H9 (cell line): Measurements from ENCODE around the gene RIMBP2. TPM values are rescaled to one million over a fixed set of nuclear protein-coding genes. Genes with fewer than 3 reads are reported as not detected.
A peak's percentile ranks its signal among the peaks of the same experiment; 100 is the strongest.

ENCODE experiments used
- DNase-seq: peaks from one replicate; pipeline ENCODE4 v3.0.0-alpha.2; 2017
- H2AFZ ChIP-seq: one replicate; pipeline ENCODE4 v1.6.1; 2013; ENCODE audit warnings: mild to moderate bottlenecking, low read length, control low read depth, moderate library complexity
- H2AK5ac ChIP-seq: 2 replicates; pipeline ENCODE4 v1.6.1; 2013; ENCODE audit warnings: low read length, control low read depth, mixed read lengths; ENCODE audit not compliant: insufficient read length
- H2BK120ac ChIP-seq: one replicate; pipeline ENCODE4 v1.6.1; 2013; ENCODE audit warnings: low read depth, mild to moderate bottlenecking, low read length, control low read depth, inconsistent platforms; ENCODE audit not compliant: poor library complexity, severe bottlenecking
- H2BK12ac ChIP-seq: 2 replicates; pipeline ENCODE4 v1.6.1; 2013; ENCODE audit warnings: low read length, control low read depth, mixed read lengths, low read depth; ENCODE audit not compliant: insufficient read length
- H2BK15ac ChIP-seq: 2 replicates; pipeline ENCODE4 v1.6.1; 2013; ENCODE audit warnings: low read depth, low read length, control low read depth
- H2BK20ac ChIP-seq: one replicate; pipeline ENCODE4 v1.6.1; 2013; ENCODE audit warnings: low read depth, mild to moderate bottlenecking, low read length, control low read depth, inconsistent platforms; ENCODE audit not compliant: poor library complexity, severe bottlenecking
- H2BK5ac ChIP-seq: 2 replicates; pipeline ENCODE4 v1.6.1; 2013; ENCODE audit warnings: low read length, control low read depth, mixed read lengths; ENCODE audit not compliant: insufficient read length
- H3K14ac ChIP-seq: 2 replicates; pipeline ENCODE4 v1.6.1; 2013; ENCODE audit warnings: low read length, control low read depth; ENCODE audit not compliant: insufficient read depth
- H3K18ac ChIP-seq: 2 replicates; pipeline ENCODE4 v1.6.1; 2013; ENCODE audit warnings: low read depth, mild to moderate bottlenecking, mixed read lengths, low read length, control low read depth; ENCODE audit not compliant: insufficient read length
- H3K23ac ChIP-seq: 2 replicates; pipeline ENCODE4 v1.6.1; 2013; ENCODE audit warnings: low read length, control low read depth, mixed read lengths, low read depth; ENCODE audit not compliant: insufficient read length
- H3K23me2 ChIP-seq: 2 replicates; pipeline ENCODE4 v1.6.1; 2013; ENCODE audit warnings: low read depth, mild to moderate bottlenecking, mixed read lengths, low read length, control low read depth; ENCODE audit not compliant: insufficient read length, poor library complexity, severe bottlenecking
- H3K27ac ChIP-seq: 2 replicates; pipeline ENCODE4 v1.5.1; 2013; ENCODE audit warnings: low read length, control low read depth, mixed read lengths, low read depth; ENCODE audit not compliant: insufficient read length
- H3K27me3 ChIP-seq: 2 replicates; pipeline ENCODE4 v1.6.1; 2013; ENCODE audit warnings: low read length, control low read depth, inconsistent platforms; ENCODE audit not compliant: insufficient read depth
- H3K4ac ChIP-seq: 2 replicates; pipeline ENCODE4 v1.6.1; 2013; ENCODE audit warnings: low read depth, mild to moderate bottlenecking, control low read depth, inconsistent platforms, low read length, moderate library complexity
- H3K4me1 ChIP-seq: 2 replicates; pipeline ENCODE4 v1.6.1; 2013; ENCODE audit warnings: low read length, control low read depth, inconsistent platforms; ENCODE audit not compliant: insufficient read depth
- H3K4me2 ChIP-seq: 2 replicates; pipeline ENCODE4 v1.6.1; 2013; ENCODE audit warnings: low read length, control low read depth, mixed read lengths; ENCODE audit not compliant: insufficient read length, insufficient read depth
- H3K56ac ChIP-seq: 2 replicates; pipeline ENCODE4 v1.6.1; 2013; ENCODE audit warnings: low read depth, mild to moderate bottlenecking, mixed read lengths, low read length, control low read depth; ENCODE audit not compliant: insufficient read length
- H3K79me1 ChIP-seq: 2 replicates; pipeline ENCODE4 v1.6.1; 2013; ENCODE audit warnings: low read depth, mild to moderate bottlenecking, moderate library complexity, low read length, control low read depth, inconsistent platforms; ENCODE audit not compliant: insufficient read depth, poor library complexity, severe bottlenecking
- H3K79me2 ChIP-seq: 2 replicates; pipeline ENCODE4 v1.6.1; 2013; ENCODE audit warnings: low read length, control low read depth, inconsistent platforms; ENCODE audit not compliant: insufficient read depth
- H3K9ac ChIP-seq: 2 replicates; pipeline ENCODE4 v1.6.1; 2013; ENCODE audit warnings: low read length, control low read depth, mixed read lengths; ENCODE audit not compliant: insufficient read length; ENCODE audit errors: extremely low read depth
- H3K9me3 ChIP-seq: one replicate; pipeline ENCODE4 v1.6.1; 2013; ENCODE audit warnings: low read depth, low read length, inconsistent platforms; ENCODE audit not compliant: control insufficient read depth
- H3T11ph ChIP-seq: one replicate; pipeline ENCODE4 v1.6.1; 2013; ENCODE audit warnings: mild to moderate bottlenecking, low read length, control low read depth, inconsistent platforms
- H4K20me1 ChIP-seq: one replicate; pipeline ENCODE4 v1.6.1; 2013; ENCODE audit not compliant: control insufficient read depth, insufficient read length, insufficient read depth
- H4K5ac ChIP-seq: 2 replicates; pipeline ENCODE4 v1.6.1; 2013; ENCODE audit warnings: low read depth, mild to moderate bottlenecking, mixed read lengths, low read length, control low read depth; ENCODE audit not compliant: insufficient read length
- H4K8ac ChIP-seq: replicated peaks from 2 replicates; pipeline ENCODE4 v1.6.1; 2013; ENCODE audit warnings: low read length, control low read depth, mixed read lengths, low read depth; ENCODE audit not compliant: insufficient read length
- H4K91ac ChIP-seq: 2 replicates; pipeline ENCODE4 v1.6.1; 2013; ENCODE audit warnings: low read depth, mild to moderate bottlenecking, moderate library complexity, mixed read lengths, low read length, control low read depth; ENCODE audit not compliant: insufficient read length
- H3K27ac Mint-ChIP-seq, 3 experiments: 2 replicates in 2 of 3; 3 replicates in 1 of 3; pipeline ENCODE4 v1.8.0; 2020 to 2021; ENCODE audit warnings: mixed read lengths in 3 of 3, mild to moderate bottlenecking in 1 of 3, moderate library complexity in 1 of 3
- H3K27me3 Mint-ChIP-seq: 2 replicates; pipeline ENCODE4 v1.8.0; 2021; ENCODE audit warnings: low read depth, mild to moderate bottlenecking, moderate library complexity, mixed read lengths
- H3K36me3 Mint-ChIP-seq, 3 experiments: 2 replicates in 2 of 3; 3 replicates in 1 of 3; pipeline ENCODE4 v1.8.0; 2020 to 2021; ENCODE audit warnings: low read depth in 3 of 3, mixed read lengths in 3 of 3; ENCODE audit not compliant: insufficient read depth in 1 of 3
- H3K4me1 Mint-ChIP-seq, 2 experiments: 2 replicates each; pipeline ENCODE4 v1.8.0; 2020; ENCODE audit warnings: mixed read lengths in 2 of 2
- H3K4me3 Mint-ChIP-seq, 2 experiments: 2 replicates in 1 of 2; 3 replicates in 1 of 2; pipeline ENCODE4 v1.8.0; 2020 to 2021; ENCODE audit warnings: mild to moderate bottlenecking in 2 of 2, mixed read lengths in 2 of 2, moderate library complexity in 1 of 2
- H3K9me3 Mint-ChIP-seq, 2 experiments: 2 replicates in 1 of 2; 3 replicates in 1 of 2; pipeline ENCODE4 v1.8.0; 2020; ENCODE audit warnings: mild to moderate bottlenecking in 2 of 2, mixed read lengths in 2 of 2, moderate library complexity in 1 of 2
- CTCF ChIP-seq: fragments of 200-600 bp; sonication (generic); conservative IDR thresholded peaks from 3 replicates; pipeline ENCODE4 v1.8.0; 2021; ENCODE audit warnings: antibody characterized with exemption, mild to moderate bottlenecking
- WGBS: extraction: QIAGEN DNeasy Blood & Tissue Kit; methylation state at CpG from one replicate; pipeline ENCODE4 v1.1.7; 2013; ENCODE audit warnings: missing lambda C conversion rate, low lambda C conversion rate, mixed read lengths; ENCODE audit not compliant: insufficient read length; ENCODE audit errors: extremely low coverage; 5-methylcytosine and 5-hydroxymethylcytosine counted together
- total RNA-seq: library from RNA; stranded (reverse); gene quantifications from 2 replicates; pipeline ENCODE4 v1.2.1, GENCODE V29; 2021

The RIMBP2 gene
- total RNA-seq, 1 experiment from 2014 or later: 0.70 TPM

- no peak overlapping the region for H3K14ac ChIP-seq
Observed at GRCh38 chr12:130427381-130427887, 288.7 kb downstream of the RIMBP2 start.

More at GRCh38 chr12:130427381-130427887, 288.7 kb downstream of the RIMBP2 start:
- Histone ChIP-seq H4K91ac (no peak overlapping the region), H3K4me2 (no peak overlapping the region), H3K18ac (no peak overlapping the region), H3K79me2 (no peaks in the 10 kb centered on the region), H3K23ac (no peak overlapping the region), H4K20me1 (no peaks in the 10 kb centered on the region), H3T11ph (no peak overlapping the region), H3K27me3 (no peaks in the 10 kb centered on the region), H2BK5ac (no peak overlapping the region), H2AK5ac (no peak overlapping the region), H2BK15ac (no peak overlapping the region), H2BK120ac (no peak overlapping the region), H3K27ac (no peak overlapping the region), H3K4me1 (no peaks in the 10 kb centered on the region), H4K5ac (no peak overlapping the region), H3K56ac (no peak overlapping the region), H2AFZ (no peak overlapping the region), H4K8ac (no peak overlapping the region), H2BK12ac (no peak overlapping the region), H3K23me2 (no peaks in the 10 kb centered on the region), H3K9ac (no peak overlapping the region), H3K9me3 (no peaks in the 10 kb centered on the region), H3K79me1 (no peaks in the 10 kb centered on the region), H3K4ac (no peak overlapping the region), H2BK20ac (no peak overlapping the region)
- peak; percentile 25 for DNase-seq
- WGBS: no CpG with 5 or more reads among the region's 18 CpGs
- Mint-ChIP-seq H3K9me3 (no peaks in the 10 kb centered on the region), H3K27me3 (no peaks in the 10 kb centered on the region; the same call in 1 of the 2 replicates), H3K4me3 (no peak overlapping the region), H3K4me1 (peaks cover 3 to 12% of the 10 kb centered on the region in 2 experiments; a peak in 3 of 4 replicates), H3K36me3 (no peaks in the 10 kb centered on the region), H3K27ac (peak overlapping the region in 1 of 3 experiments; percentile 79; a peak in 1 of 7 replicates)
- no peak for TF ChIP-seq CTCF
